Muscle layer of duodenum (tissue), 2 donors: ENCODE results near the gene ZNF195.
"Not testable (repeated sequence)": the region's sequence is repeated elsewhere in the genome, so short reads cannot be mapped to it uniquely, and the experiment has no call there.

Experiments
- H3K27ac ChIP-seq: one replicate; pipeline ENCODE4 v1.7.0; 2013; ENCODE audit warnings: mild to moderate bottlenecking, low read length
- H3K27me3 ChIP-seq: one replicate; pipeline ENCODE4 v1.7.0; 2013; ENCODE audit warnings: low read depth, mild to moderate bottlenecking, control low read depth, low read length
- H3K36me3 ChIP-seq, 2 donors: one replicate each; pipeline ENCODE4 v1.7.0; 2013; ENCODE audit warnings: low read length in 2 of 2, control low read depth in 1 of 2, mild to moderate bottlenecking in 1 of 2; ENCODE audit not compliant: insufficient read depth in 2 of 2, control insufficient read depth in 1 of 2
- H3K4me1 ChIP-seq, 2 donors: one replicate each; pipeline ENCODE4 v1.7.0; 2013; ENCODE audit warnings: low read length in 2 of 2, mild to moderate bottlenecking in 2 of 2, control low read depth in 1 of 2, moderate library complexity in 1 of 2; ENCODE audit not compliant: insufficient read depth in 2 of 2, control insufficient read depth in 1 of 2
- H3K4me3 ChIP-seq, 2 donors: one replicate each; pipeline ENCODE4 v1.7.0; 2013; ENCODE audit warnings: low read length in 2 of 2, low read depth in 1 of 2, mild to moderate bottlenecking in 1 of 2
- H3K9me3 ChIP-seq, 2 donors: one replicate each; pipeline ENCODE4 v1.7.0; 2013; ENCODE audit warnings: low read length in 2 of 2, control low read depth in 1 of 2, mild to moderate bottlenecking in 1 of 2; ENCODE audit not compliant: control insufficient read depth in 1 of 2
- donor health status: healthy.

Gene ZNF195

GRCh38 chr11:3415301-3415700 is 36.4 kb upstream of the ZNF195 start:
- H3K27me3 ChIP-seq, H3K4me3 ChIP-seq, H3K36me3 ChIP-seq, H3K4me1 ChIP-seq, H3K27ac ChIP-seq, H3K9me3 ChIP-seq: not testable (repeated sequence)

GRCh38 chr11:3413666-3414065 is 34.7 kb upstream of the ZNF195 start:
- not testable (repeated sequence) for H3K36me3 ChIP-seq, H3K27me3 ChIP-seq, H3K4me1 ChIP-seq, H3K9me3 ChIP-seq, H3K27ac ChIP-seq, H3K4me3 ChIP-seq

DNA sequence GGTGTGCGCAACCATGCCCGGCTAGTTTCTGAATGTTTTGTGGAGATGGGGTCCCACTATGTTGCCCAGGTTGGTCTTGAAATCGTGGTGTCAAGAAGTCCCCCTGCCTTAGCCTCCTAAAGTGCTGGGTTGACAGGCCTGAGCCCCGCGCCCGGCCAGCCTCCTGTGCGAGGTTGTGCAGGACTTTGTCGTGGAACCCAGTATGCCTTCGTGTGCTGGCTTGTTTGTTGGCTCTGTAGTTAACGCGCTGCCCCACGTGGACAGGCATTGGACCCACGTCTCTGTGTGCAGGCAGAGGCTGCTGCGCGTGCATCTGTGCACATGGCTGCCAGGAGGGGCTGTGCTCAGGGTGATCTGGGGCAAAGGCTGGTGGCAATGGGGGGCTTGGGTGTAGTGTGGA is 33.9 kb upstream of the ZNF195 start:
- Histone ChIP-seq H3K27me3 (no peaks in the 10 kb centered on the region), H3K27ac (no peak overlapping the region), H3K9me3 (no peaks in the 10 kb centered on the region), H3K36me3 (no peaks in the 10 kb centered on the region), H3K4me3 (no peak overlapping the region), H3K4me1 (no peaks in the 10 kb centered on the region)

DNA sequence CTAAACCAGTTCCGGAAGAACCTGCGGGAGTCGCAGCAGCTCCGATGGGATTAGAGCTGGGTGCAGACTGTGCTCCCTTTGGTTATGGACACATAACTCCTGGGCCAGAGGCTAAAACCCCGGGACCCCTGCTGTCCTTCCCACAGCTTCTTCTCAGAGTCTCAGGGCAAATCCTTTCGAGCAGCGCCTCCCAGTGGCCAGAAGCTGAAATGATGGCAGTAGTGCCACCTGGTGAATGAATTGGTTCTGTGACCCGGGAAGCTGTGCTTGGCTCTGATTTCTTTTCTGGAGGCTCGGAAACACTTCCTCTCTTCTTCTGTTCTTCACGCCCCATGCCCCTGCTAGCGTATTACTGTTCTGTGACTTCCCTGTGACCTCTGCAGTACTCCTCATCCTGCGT is 29.8 kb upstream of the ZNF195 start:
- not testable (repeated sequence) for H3K36me3 ChIP-seq, H3K4me3 ChIP-seq, H3K9me3 ChIP-seq, H3K27me3 ChIP-seq, H3K4me1 ChIP-seq, H3K27ac ChIP-seq

GRCh38 chr11:3408058-3408605 is 29.2 kb upstream of the ZNF195 start:
- H3K27ac ChIP-seq, H3K36me3 ChIP-seq, H3K27me3 ChIP-seq, H3K4me3 ChIP-seq, H3K9me3 ChIP-seq, H3K4me1 ChIP-seq: not testable (repeated sequence)

GRCh38 chr11:3406937-3407336 is 28.0 kb upstream of the ZNF195 start:
- not testable (repeated sequence) for H3K36me3 ChIP-seq, H3K4me3 ChIP-seq, H3K27ac ChIP-seq, H3K4me1 ChIP-seq, H3K9me3 ChIP-seq, H3K27me3 ChIP-seq

- H3K36me3 ChIP-seq, H3K9me3 ChIP-seq, H3K27ac ChIP-seq, H3K27me3 ChIP-seq, H3K4me3 ChIP-seq, H3K4me1 ChIP-seq: not testable (repeated sequence)
Measured at GRCh38 chr11:3406223-3406875, 27.4 kb upstream of the ZNF195 start.

DNA sequence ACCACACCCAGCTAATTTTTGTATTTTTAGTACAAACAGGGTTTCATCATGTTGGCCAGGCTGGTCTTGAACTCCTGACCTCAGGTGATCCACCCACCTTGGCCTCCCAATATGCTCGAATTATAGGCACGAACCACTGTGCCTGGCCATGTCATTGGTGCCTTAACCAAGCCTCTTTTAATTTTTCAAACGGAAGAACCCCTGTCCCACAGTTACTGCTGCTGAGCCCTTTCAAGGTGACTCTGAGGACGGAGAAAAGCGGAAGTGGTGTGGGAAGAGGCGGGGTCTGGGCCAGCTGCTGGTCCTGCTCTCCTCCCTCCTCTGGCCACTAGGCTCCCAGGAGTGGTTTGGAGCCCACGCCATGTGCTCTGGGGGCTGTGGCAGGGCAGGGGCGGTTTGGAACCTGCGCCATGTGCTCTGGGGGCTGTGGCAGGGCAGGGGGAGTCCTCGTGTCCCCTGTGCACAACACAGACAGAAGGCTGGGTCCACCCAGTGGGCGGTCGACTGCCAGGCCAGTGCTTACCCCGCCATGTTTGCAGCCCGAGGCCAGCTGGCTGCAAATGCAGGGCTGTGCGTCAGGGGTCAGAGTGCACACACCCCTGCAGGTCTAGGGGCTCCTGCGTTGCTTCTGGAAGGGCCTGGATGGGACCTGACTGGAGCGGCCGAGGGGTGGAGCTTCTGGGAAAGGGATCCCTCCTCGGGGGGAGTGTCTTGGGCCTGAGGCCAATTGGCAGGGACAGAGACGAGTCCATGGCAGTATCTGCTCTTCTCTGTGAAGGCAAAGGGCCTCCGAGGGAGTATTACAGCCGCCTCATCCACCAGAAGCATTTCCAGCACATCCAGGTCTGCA is 25.4 kb upstream of the ZNF195 start:
- not testable (repeated sequence) for H3K27ac ChIP-seq, H3K27me3 ChIP-seq, H3K36me3 ChIP-seq, H3K9me3 ChIP-seq, H3K4me1 ChIP-seq, H3K4me3 ChIP-seq

GRCh38 chr11:3402861-3403250 is 23.9 kb upstream of the ZNF195 start:
- H3K4me1 ChIP-seq, H3K4me3 ChIP-seq, H3K27me3 ChIP-seq, H3K9me3 ChIP-seq, H3K36me3 ChIP-seq, H3K27ac ChIP-seq: not testable (repeated sequence)

DNA sequence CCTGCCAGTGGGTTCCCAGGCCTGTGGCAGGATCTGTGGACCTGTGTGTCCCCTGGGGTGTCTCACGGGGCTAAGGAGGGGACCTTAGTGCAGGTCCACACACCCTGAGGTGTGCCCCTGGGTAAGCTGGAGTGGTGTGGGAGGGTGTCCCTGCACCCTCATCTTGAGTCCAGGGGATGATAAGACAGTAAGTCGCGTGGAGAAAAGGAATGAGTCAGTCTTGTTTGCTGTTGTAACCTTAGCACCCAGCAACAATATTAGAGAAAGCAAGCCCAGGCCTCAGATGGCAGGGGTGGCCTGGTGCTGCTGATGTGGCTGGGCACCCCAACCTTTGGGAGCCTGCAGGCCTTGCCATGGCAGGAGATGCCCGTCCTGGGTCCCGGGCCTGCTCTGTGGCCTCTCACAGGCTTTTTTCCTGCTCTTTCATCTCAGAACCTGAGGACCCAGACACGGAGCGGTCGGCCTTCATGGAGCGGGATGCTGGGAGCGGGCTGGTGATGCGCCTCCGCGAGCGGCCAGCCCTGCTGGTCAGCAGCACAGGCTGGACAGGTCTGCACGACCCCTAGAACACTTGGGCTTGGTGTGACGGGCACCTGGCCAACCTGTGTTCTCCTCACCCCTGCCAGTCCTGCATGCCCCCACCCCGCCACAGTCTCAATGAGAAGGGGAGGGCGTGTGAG is 23.4 kb upstream of the ZNF195 start:
- H3K4me3 ChIP-seq, H3K27me3 ChIP-seq, H3K27ac ChIP-seq, H3K4me1 ChIP-seq, H3K9me3 ChIP-seq, H3K36me3 ChIP-seq: not testable (repeated sequence)

DNA sequence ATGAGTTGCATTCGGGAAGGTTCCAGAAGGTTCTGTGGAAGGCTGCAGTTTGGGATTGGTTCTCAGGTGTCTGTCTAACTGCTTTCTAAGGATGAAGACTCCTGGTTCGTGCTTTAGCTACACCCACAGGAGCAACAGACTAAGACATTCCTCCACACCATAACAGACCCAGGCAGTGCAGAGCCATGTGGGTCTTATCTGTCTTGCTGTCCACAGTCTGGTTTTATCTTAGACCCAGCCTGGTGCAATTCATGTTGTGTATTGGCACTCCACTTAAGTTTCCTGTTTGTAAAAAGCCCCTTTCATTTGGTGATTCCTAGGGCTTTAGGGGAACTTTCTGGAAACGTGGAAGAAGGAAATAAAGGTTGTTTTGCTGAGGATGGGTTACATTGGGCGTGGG is 22.1 kb upstream of the ZNF195 start:
- not testable (repeated sequence) for H3K27me3 ChIP-seq, H3K36me3 ChIP-seq, H3K9me3 ChIP-seq, H3K27ac ChIP-seq, H3K4me1 ChIP-seq, H3K4me3 ChIP-seq
